ENCODE results near the gene STRN3. TPM values are rescaled to one million over a fixed set of nuclear protein-coding genes. Genes with fewer than 3 reads are reported as not detected.

STRN3 gene
- total and polyA plus RNA-seq, 7 experiments from 2014 or later, result 3.5 to 28.7 (median 24.8) TPM

DNA sequence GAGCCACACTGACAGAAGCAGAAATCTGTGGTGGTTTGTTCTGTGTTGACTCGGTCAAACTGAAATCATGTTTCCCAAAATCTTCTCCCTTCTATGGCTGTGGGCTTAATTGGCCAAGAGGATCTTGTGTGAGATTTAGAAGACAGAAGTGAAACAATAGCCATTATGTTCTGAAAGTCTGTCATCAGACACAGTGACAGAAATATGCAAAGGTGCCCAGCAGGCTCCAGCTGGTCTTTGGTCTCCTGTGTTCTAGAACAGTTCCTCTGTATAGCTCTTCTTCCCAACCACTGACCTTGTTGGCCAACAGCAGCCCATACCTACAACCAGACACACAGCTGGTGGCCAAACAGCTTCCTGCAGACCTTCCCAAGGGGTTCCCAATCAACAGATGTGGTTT is 176.8 kb downstream of the STRN3 start:
- Mint-ChIP-seq H3K36me3 (peaks cover 0 to 4% (median 0%) of the 10 kb centered on the region in 5 donors), H3K4me1 (no peaks in the 10 kb centered on the region), H3K9me3 (peaks cover 0 to 7% (median 0%) of the 10 kb centered on the region in 11 donors), H3K4me3 (no peak overlapping the region), H3K27ac (no peak overlapping the region), H3K27me3 (peaks cover 34 to 50% (median 47%) of the 10 kb centered on the region in 5 donors)
- H3K9me3 ChIP-seq (ENCODE audit: control insufficient read depth in 2 of 3, low read length in 3 of 3), result no peaks in the 10 kb centered on the region
- no peak for ATAC-seq
- H3K4me3 ChIP-seq (ENCODE audit: low read length), result no peak overlapping the region
- no peaks in the 10 kb centered on the region for H3K4me1 ChIP-seq (ENCODE audit: control insufficient read depth in 2 of 2, insufficient read depth in 2 of 2, low read length in 2 of 2)
- no peaks in the 10 kb centered on the region for H3K27me3 ChIP-seq (ENCODE audit: control insufficient read depth in 2 of 2, insufficient read depth in 2 of 2, low read length in 2 of 2)
- H3K36me3 ChIP-seq (ENCODE audit: control insufficient read depth in 2 of 3, insufficient read depth in 3 of 3, low read length in 3 of 3), result no peaks in the 10 kb centered on the region
- intact Hi-C loops (cut with micrococcal nuclease), result no loop called here
- no peak overlapping the region for H3K27ac ChIP-seq (ENCODE audit: low read depth, low read length)
- DNase-seq, result no peak
- ChIA-PET POLR2A (no interaction called here), CTCF (interaction anchor here (0.7 kb wide), 1 partner anchor 743 kb away, joined by 4 read pairs; no protein-coding TSS in a partner anchor)

GRCh38 chr14:30848449-30849240 is 177.5 kb downstream of the STRN3 start:
- intact Hi-C loops (cut with micrococcal nuclease), result no loop called here
- ChIA-PET POLR2A (no interaction called here), CTCF (interaction anchor here (0.7 kb wide), 1 partner anchor 742 kb away, joined by 4 read pairs; no protein-coding TSS in a partner anchor)
- H3K36me3 ChIP-seq (ENCODE audit: control insufficient read depth in 2 of 3, insufficient read depth in 3 of 3, low read length in 3 of 3), result no peaks in the 10 kb centered on the region
- H3K36me3 Mint-ChIP-seq, result peaks cover 0 to 4% (median 0%) of the 10 kb centered on the region in 5 donors
- H3K4me3 ChIP-seq (ENCODE audit: low read length), result no peak overlapping the region
- no peaks in the 10 kb centered on the region for H3K4me1 ChIP-seq (ENCODE audit: control insufficient read depth in 2 of 2, insufficient read depth in 2 of 2, low read length in 2 of 2)
- H3K27me3 ChIP-seq (ENCODE audit: control insufficient read depth in 2 of 2, insufficient read depth in 2 of 2, low read length in 2 of 2), result no peaks in the 10 kb centered on the region
- peak; percentile 36 for ATAC-seq
- peaks cover 36 to 54% (median 47%) of the 10 kb centered on the region in 5 donors for H3K27me3 Mint-ChIP-seq
- no peak overlapping the region for H3K27ac ChIP-seq (ENCODE audit: low read depth, low read length)
- H3K27ac Mint-ChIP-seq, result no peak overlapping the region
- no peak for DNase-seq
- no peaks in the 10 kb centered on the region for H3K9me3 ChIP-seq (ENCODE audit: control insufficient read depth in 2 of 3, low read length in 3 of 3)
- H3K4me1 Mint-ChIP-seq, result no peaks in the 10 kb centered on the region
- H3K4me3 Mint-ChIP-seq, result no peak overlapping the region
- peaks cover 0 to 7% (median 0%) of the 10 kb centered on the region in 11 donors for H3K9me3 Mint-ChIP-seq

Small RNAs within 50 kb of the gene (microRNA-seq; reads per million reads assigned to microRNA genes)
- gene MIR624 (ENCODE audit: borderline microRNAs expressed), result 25.9 reads per million, percentile 38 among the genes with 10 or more reads in this experiment

Other genes starting within 250 kb of the STRN3 start
- 1 to 10 TPM in 1 of 5 experiments, under 1 TPM in 2, not detected in 2; 0.21 to 1.6 (median 0.24) TPM for gene COCH, start 151.8 kb downstream of the STRN3 start, total RNA-seq
- gene COCH, start 151.8 kb downstream of the STRN3 start, polyA plus RNA-seq, result under 1 TPM; 0.15 to 0.55 TPM
- gene AP4S1, start 730 bp downstream of the STRN3 start, total RNA-seq, result 10 to 100 TPM in 4 of 5 experiments, 1 to 10 TPM in 1; 7.9 to 22.0 (median 15.9) TPM
- 10 to 100 TPM; 10.7 to 10.9 TPM for gene AP4S1, start 730 bp downstream of the STRN3 start, polyA plus RNA-seq
- gene HECTD1, start 181.4 kb upstream of the STRN3 start, total RNA-seq, result 100 to 1,000 TPM; 115 to 163 (median 158) TPM
- gene HECTD1, start 181.4 kb upstream of the STRN3 start, polyA plus RNA-seq, result 10 to 100 TPM; 25.5 to 33.9 TPM

Data from naive thymus-derived CD4-positive, alpha-beta T cell (primary cell).